Fibroblast of skin of left quadriceps (primary cell): ENCODE measurements around the gene EPHB2.
A peak's percentile ranks its signal among the peaks of the same experiment; 100 is the strongest.
"Not testable (repeated sequence)": the region's sequence is repeated elsewhere in the genome, so short reads cannot be mapped to it uniquely, and the experiment has no call there.

Experiments used
- DNase-seq, 2 experiments: peaks; one replicate each; pipeline ENCODE4 v3.0.0-alpha.2; 2013; ENCODE audit warnings: low read depth in 2 of 2

Gene EPHB2

GRCh38 chr1:22914633-22915217 lies 204.1 kb downstream of the EPHB2 start:
- no peak for DNase-seq

- no peak for DNase-seq
These were observed 204.6 kb downstream of the EPHB2 start for GRCh38 chr1:22915231-22915630.

GRCh38 chr1:22915816-22916470 lies 205.3 kb downstream of the EPHB2 start:
- DNase-seq = no peak

GRCh38 chr1:22916471-22916820 lies 205.8 kb downstream of the EPHB2 start:
- DNase-seq = no peak

- DNase-seq = no peak
These were observed 207.3 kb downstream of the EPHB2 start for GRCh38 chr1:22917989-22918388.

- DNase-seq = no peak
These were observed 208.0 kb downstream of the EPHB2 start for GRCh38 chr1:22918644-22919043.

- peak; percentile 28 to 36 for DNase-seq
These were observed 208.8 kb downstream of the EPHB2 start for GRCh38 chr1:22919341-22920025.

- DNase-seq = no peak
These were observed 209.5 kb downstream of the EPHB2 start for GRCh38 chr1:22920026-22920733.

GRCh38 chr1:22920734-22921451 lies 210.3 kb downstream of the EPHB2 start:
- DNase-seq = no peak

- DNase-seq = no peak
These were observed 210.9 kb downstream of the EPHB2 start for GRCh38 chr1:22921452-22922126.

GRCh38 chr1:22922640-22923039 lies 212.0 kb downstream of the EPHB2 start:
- DNase-seq = no peak

GRCh38 chr1:22925111-22925510 lies 214.5 kb downstream of the EPHB2 start:
- no peak for DNase-seq

- DNase-seq = peak; percentile 4 to 12
These were observed 219.7 kb downstream of the EPHB2 start for GRCh38 chr1:22930240-22930912.

GRCh38 chr1:22932803-22933470 lies 222.3 kb downstream of the EPHB2 start:
- no peak for DNase-seq

- DNase-seq = no peak
These were observed 224.8 kb downstream of the EPHB2 start for GRCh38 chr1:22935433-22935832.

GRCh38 chr1:22936681-22937080 lies 226.0 kb downstream of the EPHB2 start:
- DNase-seq = no peak

GRCh38 chr1:22941257-22941656 lies 230.6 kb downstream of the EPHB2 start:
- DNase-seq = no peak

- no peak for DNase-seq
These were observed 233.9 kb downstream of the EPHB2 start for GRCh38 chr1:22944346-22945055.

GRCh38 chr1:22945171-22945570 lies 234.5 kb downstream of the EPHB2 start:
- DNase-seq = not testable (repeated sequence)
